Dendritic cell treated with granulocyte-macrophage colony-stimulating factor and Interleukin-4, amounts not matched to agents 40 ng/mL and 50 ng/mL, for 4 days (primary cell): ENCODE results near the gene LRRC32.

Experiments used
- H3K27ac Mint-ChIP-seq: one replicate; pipeline ENCODE4 v1.8.0; 2022; ENCODE audit warnings: mild to moderate bottlenecking, mixed read lengths
- H3K27me3 Mint-ChIP-seq: one replicate; pipeline ENCODE4 v1.8.0; 2022; ENCODE audit warnings: mild to moderate bottlenecking, mixed read lengths
- H3K36me3 Mint-ChIP-seq: one replicate; pipeline ENCODE4 v1.8.0; 2022; ENCODE audit warnings: low read depth, mixed read lengths
- H3K4me1 Mint-ChIP-seq: one replicate; pipeline ENCODE4 v1.8.0; 2022; ENCODE audit warnings: low read depth, mixed read lengths
- H3K4me3 Mint-ChIP-seq: one replicate; pipeline ENCODE4 v1.8.0; 2022; ENCODE audit warnings: mild to moderate bottlenecking, moderate library complexity, mixed read lengths
- H3K9me3 Mint-ChIP-seq: one replicate; pipeline ENCODE4 v1.8.0; 2022; ENCODE audit warnings: mixed read lengths
- intact Hi-C: fragments of 100-400 bp; cut with micrococcal nuclease; formaldehyde crosslinking; loops from one replicate; pipeline ENCODE4 v1.15.0; 2022

The LRRC32 gene

DNA sequence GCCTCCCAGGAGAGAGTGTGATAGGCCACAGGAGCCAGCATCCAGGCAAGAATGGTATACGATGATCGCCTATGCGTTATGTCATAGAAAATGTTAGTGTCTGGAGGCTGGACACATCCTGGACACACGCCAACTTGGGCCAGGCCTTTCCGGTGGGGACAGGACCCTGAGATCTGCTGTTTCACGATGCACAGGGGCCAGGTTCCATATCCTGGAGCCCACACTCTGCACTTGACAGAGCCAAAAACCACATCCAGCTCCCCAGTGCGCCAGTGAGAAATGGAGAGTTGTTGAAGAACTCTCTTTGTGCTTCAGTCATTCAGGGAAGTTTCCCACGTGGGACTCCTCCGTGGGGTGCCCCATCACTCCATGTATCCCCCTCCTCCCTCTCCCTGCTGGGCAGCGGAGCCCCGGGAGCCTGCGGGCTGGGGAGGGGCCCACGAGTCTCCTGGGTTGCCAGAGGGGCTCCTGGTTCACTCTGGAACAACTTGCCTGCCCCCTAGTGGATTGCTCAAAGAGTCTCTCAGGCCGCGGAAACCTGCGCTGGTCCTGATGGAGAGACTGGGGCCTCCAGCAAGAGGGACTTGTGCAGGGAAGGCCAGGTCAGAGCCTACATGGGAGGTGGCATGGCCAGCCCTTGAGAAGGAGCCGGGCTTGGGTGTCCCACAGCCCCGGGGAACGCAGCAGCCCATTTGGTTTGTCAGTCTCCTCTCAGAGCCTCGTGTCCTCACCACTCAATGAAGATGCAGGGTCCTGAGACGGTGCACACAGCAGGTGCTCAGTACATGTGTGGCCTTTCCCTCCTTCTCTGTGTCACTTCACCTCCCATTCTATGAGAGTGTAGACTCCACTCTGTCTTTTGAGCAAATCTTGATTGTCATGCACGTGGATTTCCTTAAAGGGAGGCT lies 10.2 kb upstream of the LRRC32 start:
- intact Hi-C loops = loop anchor here (1.0 to 5.0 kb wide), 4 partner anchors 70 to 473 kb away; partner anchors contain the start of gene WNT11
- H3K4me3 Mint-ChIP-seq = no peak overlapping the region
- no peaks in the 10 kb centered on the region for H3K36me3 Mint-ChIP-seq
- peaks cover 57% of the 10 kb centered on the region for H3K27me3 Mint-ChIP-seq
- peaks cover 73% of the 10 kb centered on the region for H3K4me1 Mint-ChIP-seq
- no peaks in the 10 kb centered on the region for H3K9me3 Mint-ChIP-seq
- H3K27ac Mint-ChIP-seq = no peak overlapping the region

DNA sequence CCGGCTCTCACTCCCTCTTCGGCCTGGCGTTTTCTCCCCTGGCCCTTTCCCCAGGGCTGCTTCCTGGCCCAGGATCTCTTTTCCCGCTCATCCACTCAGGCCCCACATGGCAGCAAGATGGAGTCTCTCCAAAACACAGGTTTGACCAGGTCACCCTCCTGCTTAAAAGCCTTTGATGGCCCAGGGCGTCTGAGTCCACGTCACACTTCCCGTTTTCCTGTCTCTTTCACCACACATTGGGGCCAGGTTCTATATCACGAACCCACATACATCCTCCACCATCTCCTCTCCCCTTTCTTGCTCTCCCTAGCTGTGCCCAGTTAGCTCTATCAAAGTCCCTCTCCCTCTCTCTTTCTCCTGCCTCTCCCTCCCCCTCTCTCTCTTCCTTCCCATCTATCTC lies 7.8 kb upstream of the LRRC32 start:
- H3K4me3 Mint-ChIP-seq = no peak overlapping the region
- intact Hi-C loops = no loop called here
- no peaks in the 10 kb centered on the region for H3K9me3 Mint-ChIP-seq
- H3K4me1 Mint-ChIP-seq = peaks cover 50% of the 10 kb centered on the region
- peaks cover 75% of the 10 kb centered on the region for H3K27me3 Mint-ChIP-seq
- H3K27ac Mint-ChIP-seq = peak overlapping the region; percentile 35
- no peaks in the 10 kb centered on the region for H3K36me3 Mint-ChIP-seq

DNA sequence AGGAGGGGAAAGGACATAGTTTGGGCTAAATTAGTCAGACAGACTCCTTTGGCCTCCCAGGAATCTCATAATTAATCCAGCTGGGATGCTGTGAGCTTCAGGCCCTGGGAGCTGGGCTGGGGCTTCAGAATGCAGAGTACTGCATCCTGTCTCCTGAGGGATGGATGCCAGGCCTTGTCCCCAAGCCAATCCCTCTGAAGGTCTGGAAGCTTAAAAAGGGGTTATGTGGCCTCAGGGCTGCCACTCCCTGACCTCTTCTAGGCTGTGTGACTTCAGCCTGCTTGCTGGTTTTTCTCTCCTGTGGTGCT lies 6.9 kb upstream of the LRRC32 start:
- Mint-ChIP-seq H3K36me3 (no peaks in the 10 kb centered on the region), H3K4me1 (peaks cover 48% of the 10 kb centered on the region), H3K9me3 (no peaks in the 10 kb centered on the region), H3K4me3 (no peak overlapping the region), H3K27ac (no peak overlapping the region), H3K27me3 (peaks cover 83% of the 10 kb centered on the region)
- intact Hi-C loops = no loop called here

DNA sequence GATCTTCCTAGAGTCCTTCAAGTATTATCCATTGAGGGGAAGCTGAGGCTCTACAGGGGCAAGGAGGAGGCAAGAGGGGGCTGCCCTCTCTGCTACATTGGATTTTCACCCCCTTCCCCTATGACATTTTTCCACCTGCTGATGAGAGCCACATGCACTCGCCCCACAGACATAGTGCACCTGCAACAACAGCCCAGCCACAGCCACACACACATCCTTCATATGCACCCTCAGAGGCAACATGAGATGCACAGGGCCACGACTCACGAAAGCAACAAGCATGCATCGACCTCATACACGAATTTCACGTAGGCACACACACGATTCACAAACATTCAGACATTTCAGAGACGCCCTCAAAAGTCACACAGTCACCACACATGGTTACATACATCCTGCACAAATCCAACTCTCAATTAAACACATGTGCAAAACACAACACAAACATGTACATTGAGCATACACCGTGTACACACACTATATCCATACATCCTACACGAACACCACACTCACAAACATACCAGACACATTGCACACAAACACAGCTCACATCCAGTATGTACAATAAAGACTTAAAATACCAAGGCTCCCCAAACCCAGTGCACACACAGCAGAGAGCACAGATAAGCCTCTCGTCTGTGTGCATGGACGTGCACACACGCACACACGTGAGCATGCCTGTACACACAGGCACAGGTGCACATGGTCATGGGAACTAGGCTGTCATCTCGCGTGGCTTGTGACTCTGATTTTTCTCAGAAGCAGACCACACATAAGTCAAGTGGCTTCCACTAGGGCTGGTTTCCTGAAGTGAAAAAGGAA lies 6.3 kb upstream of the LRRC32 start:
- H3K27me3 Mint-ChIP-seq = peaks cover 83% of the 10 kb centered on the region
- H3K27ac Mint-ChIP-seq = no peak overlapping the region
- H3K4me3 Mint-ChIP-seq = no peak overlapping the region
- peaks cover 47% of the 10 kb centered on the region for H3K4me1 Mint-ChIP-seq
- intact Hi-C loops = no loop called here
- H3K9me3 Mint-ChIP-seq = no peaks in the 10 kb centered on the region
- no peaks in the 10 kb centered on the region for H3K36me3 Mint-ChIP-seq

DNA sequence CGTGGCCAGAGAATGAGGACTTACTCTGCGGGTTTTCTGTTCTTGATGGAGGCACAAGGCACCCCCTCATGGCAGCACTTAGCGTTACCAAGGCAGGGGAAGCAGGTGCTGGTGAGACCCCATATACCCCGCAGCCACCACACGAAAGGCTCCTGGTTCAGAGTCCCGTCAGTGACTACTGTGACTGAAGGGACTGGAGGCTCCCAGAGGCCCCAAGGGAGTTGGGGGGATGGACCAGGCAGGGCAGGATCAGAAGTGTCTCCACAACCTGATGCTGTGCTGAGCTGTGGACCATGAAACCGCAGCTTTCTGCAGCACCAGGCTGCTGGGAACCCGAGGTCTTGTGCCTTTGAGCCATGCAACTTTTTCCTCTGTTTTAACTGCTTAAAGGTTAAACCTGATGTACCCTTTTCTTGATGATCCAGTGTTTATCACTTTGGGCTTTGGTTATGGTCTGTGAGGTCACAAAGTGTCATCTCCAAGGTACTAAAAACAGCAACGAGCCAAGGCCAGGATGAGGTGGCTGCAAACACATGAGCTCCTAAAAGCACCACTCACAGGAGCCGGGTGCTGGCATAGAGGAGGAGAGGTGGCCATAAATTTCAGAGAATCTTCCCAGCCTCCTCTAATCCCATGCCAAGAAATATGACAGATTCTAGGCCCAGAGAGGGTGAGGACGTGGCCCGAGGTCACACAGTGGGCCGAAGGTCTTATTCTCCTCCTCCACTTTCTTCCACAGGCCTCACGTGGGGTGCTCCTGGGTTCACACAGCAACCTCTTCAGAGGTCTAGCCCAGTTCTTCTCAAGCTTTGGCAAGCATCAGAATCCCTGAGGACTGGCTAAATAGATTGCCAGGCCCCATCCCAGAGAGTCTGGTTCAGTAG lies 4.2 kb upstream of the LRRC32 start:
- Mint-ChIP-seq H3K36me3 (no peaks in the 10 kb centered on the region), H3K27ac (no peak overlapping the region), H3K4me1 (peaks cover 44% of the 10 kb centered on the region), H3K27me3 (peaks cover 85% of the 10 kb centered on the region), H3K4me3 (no peak overlapping the region), H3K9me3 (no peaks in the 10 kb centered on the region)
- intact Hi-C loops = no loop called here

DNA sequence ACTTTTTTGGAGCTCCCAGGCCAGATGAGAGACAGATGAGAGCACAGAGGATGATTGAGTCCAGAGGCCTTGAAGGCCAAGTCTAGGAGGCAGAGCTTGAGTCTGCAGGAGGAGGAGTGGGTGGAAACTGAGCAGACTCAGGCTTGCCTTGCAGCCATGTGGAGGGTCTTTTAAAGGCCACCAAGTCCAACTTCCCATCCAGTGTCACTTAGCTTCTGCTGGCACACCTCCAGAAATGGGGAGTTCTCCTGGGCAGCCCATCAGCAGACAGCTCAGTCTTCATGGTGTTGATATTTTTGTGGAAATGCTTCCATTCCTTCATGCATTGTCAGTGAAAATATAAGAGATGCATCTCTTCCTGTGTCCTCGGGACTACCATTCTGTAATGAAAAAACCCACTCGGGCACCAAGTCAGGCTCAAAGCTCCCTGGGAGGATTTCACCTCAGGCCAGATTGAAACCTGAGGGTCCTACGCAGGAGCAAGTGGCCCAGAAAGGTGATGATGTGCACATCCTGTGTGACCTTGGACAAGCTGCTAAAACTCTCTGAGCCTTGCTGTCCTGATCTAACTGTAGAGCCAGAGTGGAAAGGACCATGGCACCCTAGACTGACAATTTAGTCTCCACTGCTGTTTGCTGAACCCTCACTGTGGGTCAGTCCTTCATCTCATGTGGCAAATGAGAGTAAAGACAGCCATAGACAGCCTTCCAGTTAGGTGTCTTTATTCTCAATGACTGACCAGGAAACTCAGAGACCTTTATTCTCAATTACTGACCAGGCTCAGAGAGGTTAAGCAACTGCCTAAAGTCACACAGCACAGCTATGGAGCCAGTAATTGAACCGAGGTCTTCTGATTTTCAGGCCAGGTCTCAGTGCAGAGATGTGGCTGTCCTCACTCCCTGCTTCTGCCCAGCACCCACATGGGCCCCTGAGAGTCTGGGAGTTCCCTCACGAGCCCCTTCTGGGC lies 2.9 kb upstream of the LRRC32 start:
- intact Hi-C loops = no loop called here
- Mint-ChIP-seq H3K4me1 (peaks cover 35% of the 10 kb centered on the region), H3K9me3 (no peaks in the 10 kb centered on the region), H3K36me3 (no peaks in the 10 kb centered on the region), H3K4me3 (no peak overlapping the region), H3K27me3 (peaks cover 85% of the 10 kb centered on the region), H3K27ac (no peak overlapping the region)

DNA sequence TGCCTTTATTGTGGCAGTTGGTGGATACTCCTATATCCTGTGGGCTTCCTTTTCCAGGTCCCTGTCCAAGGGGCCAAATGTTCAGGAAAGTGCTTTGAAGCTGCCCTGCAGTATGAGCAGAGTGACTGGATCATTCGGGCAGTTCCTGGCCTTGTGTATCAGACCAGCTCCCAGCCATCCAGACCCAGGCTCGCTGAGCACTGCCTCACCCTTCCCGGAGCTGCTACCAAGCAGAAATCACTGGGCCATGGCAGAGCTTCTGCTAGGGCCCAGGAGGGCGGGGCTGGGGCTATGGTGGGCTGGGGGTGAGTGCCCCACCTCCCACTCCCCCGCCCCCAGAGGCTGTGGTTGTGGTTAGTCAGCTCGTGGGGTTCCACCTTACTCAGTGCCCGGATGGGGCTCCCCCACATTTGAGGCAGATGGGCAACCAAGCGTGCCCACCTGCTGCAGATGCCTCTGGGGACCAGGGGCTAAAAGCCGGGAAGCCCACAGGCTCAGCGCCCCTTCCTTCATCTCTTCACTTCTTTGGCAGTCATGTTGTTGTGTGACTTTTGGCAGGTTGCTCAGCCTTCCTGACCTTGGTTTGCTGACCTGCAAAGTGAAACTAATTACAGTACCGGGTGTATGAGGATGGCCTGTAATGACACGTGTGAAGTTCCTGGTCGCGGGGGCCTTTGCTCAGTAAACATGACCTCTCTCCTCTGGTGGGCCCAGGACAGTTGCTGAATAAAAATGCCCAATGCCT lies 2.1 kb upstream of the LRRC32 start:
- intact Hi-C loops = no loop called here
- Mint-ChIP-seq H3K36me3 (no peaks in the 10 kb centered on the region), H3K9me3 (no peaks in the 10 kb centered on the region), H3K27me3 (peaks cover 85% of the 10 kb centered on the region), H3K4me3 (no peak overlapping the region), H3K27ac (no peak overlapping the region), H3K4me1 (peaks cover 27% of the 10 kb centered on the region)

DNA sequence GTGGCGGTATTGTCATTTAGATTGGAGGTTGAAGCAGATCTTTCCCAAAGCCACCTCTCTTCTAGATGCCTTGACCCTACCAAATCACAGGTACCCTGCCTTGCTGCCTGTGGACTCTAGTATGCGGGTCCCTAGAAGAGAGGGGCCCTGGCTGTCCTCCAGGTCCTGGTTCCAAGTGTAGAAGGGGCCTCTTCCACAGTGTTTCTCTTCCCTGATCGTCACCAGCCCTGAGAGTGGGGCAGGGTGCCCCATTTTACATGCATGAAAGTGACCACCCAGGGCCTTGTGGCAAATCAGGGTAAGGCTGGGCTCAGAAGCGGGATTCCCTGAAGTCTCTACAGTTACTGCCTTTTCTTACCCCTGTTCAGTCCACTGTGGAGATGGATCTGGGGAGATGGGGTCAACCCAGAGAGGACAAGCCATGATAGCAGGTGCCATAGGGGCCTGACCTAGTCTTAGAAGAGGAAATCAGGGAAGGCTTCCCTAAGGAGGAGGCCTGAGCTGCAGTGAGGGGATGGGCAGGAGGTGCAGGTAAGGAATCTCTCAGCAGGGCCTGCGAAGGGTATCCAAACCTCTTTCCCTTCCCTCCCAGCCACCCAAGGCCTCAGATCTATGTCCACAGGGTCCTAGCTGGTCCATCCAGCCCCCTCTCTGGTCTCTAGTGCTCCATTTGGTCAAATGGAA lies 1.2 kb upstream of the LRRC32 start:
- Mint-ChIP-seq H3K27ac (no peak overlapping the region), H3K36me3 (no peaks in the 10 kb centered on the region), H3K9me3 (no peaks in the 10 kb centered on the region), H3K4me3 (no peak overlapping the region), H3K4me1 (peaks cover 22% of the 10 kb centered on the region), H3K27me3 (peaks cover 88% of the 10 kb centered on the region)
- intact Hi-C loops = loop anchor here (2.0 kb wide), 1 partner anchor 41 kb away; no protein-coding TSS in a partner anchor

DNA sequence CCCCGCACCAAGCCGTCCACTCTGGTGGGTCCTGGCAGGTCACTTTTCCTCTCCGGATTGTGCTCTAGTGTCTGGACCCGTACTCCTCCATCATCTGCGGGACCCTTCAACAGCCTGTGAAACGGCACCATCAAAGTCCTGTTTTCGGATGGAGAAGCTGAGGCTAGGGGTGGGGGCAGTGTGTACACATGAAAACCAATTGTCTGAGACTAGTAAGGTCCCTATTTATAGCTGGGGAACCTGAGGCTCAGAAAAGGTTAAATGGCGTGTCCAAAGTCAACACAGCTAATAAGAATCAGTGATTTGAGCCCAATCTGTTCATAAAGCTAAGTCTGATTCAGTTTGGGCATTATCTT lies 668 bp upstream of the LRRC32 start:
- Mint-ChIP-seq H3K36me3 (no peaks in the 10 kb centered on the region), H3K4me3 (no peak overlapping the region), H3K27ac (no peak overlapping the region), H3K4me1 (peaks cover 26% of the 10 kb centered on the region), H3K9me3 (no peaks in the 10 kb centered on the region), H3K27me3 (peaks cover 88% of the 10 kb centered on the region)
- intact Hi-C loops = loop anchor here (2.0 kb wide), 1 partner anchor 40 kb away; no protein-coding TSS in a partner anchor

DNA sequence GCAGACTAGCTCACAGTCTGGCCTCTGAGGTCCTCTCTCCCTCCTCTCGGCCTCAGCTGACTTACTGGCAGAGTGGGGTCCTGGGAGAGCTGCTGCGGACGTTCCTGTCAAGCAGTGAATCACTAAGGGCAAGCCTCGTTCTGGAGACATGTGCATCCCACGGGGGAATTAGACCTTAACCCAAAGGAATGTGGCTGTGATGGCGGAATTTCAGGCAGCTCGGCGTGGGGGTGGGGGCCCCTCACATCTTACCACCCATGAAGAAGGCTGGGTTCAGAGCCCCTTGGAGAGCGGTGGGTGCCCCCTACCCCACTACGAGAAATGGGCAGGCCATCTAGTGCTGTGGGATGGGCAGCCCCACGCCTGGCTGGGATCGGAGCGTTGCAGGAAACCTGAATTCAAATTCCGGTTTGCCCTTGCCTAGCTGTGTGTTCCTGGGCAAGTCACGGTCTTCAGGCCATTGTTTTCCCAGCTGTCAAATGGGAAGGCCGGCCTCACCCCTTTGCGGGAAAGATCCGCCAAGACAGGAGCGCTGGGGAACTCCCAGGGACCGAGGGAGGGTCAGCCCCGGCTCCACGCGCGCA lies 554 bp downstream of the LRRC32 start:
- intact Hi-C loops = loop anchor here (2.0 kb wide), 1 partner anchor 39 kb away; no protein-coding TSS in a partner anchor
- H3K4me1 Mint-ChIP-seq = peaks cover 34% of the 10 kb centered on the region
- H3K36me3 Mint-ChIP-seq = no peaks in the 10 kb centered on the region
- no peak overlapping the region for H3K27ac Mint-ChIP-seq
- peaks cover 86% of the 10 kb centered on the region for H3K27me3 Mint-ChIP-seq
- H3K4me3 Mint-ChIP-seq = peak overlapping the region; percentile 55
- no peaks in the 10 kb centered on the region for H3K9me3 Mint-ChIP-seq

DNA sequence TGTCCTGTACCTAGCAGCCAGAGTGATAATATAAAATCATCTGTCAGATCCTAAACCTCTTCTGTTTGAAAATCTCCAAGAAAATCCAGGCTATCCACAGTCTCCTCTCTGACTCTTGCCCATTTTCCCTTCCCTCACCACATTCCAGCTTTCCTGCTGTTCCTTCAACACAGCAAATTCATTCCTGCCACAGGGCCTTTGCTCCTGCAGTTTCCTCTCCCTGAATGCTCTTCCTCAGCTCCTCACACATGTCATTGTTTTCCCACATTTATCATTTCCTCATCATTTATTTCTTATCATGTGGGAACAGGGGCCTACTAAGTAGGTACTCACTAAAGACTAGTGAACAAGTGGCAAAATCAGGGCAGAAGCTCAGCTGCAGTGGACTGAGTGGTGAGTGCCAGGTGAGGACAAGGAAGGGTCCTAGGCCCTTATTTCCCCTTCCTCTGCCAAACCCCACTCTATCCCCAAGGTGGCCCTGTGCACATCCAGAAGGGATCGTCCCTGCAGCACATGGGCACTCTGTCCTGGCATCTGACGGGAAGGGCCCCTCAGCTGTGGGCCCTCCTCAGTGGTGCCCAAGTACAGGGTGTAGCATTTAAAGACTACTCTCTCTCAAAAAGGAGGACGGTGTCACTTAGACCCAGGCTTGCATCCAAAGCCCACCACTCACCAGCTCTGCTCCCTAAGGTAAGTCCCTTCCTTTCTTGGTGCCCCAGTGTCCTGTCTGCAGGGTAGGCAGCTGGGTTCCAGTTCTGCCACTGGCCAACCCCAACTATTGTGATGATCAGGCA lies 2.0 kb downstream of the LRRC32 start:
- no peak overlapping the region for H3K27ac Mint-ChIP-seq
- no peak overlapping the region for H3K4me3 Mint-ChIP-seq
- peaks cover 48% of the 10 kb centered on the region for H3K4me1 Mint-ChIP-seq
- H3K9me3 Mint-ChIP-seq = no peaks in the 10 kb centered on the region
- H3K27me3 Mint-ChIP-seq = peaks cover 90% of the 10 kb centered on the region
- no peaks in the 10 kb centered on the region for H3K36me3 Mint-ChIP-seq
- intact Hi-C loops = no loop called here
